HG03469 (cell line): ENCODE measurements around the gene ELP6.
"Not testable (repeated sequence)": the region's sequence is repeated elsewhere in the genome, so short reads cannot be mapped to it uniquely, and the experiment has no call there.

Experiments
- ATAC-seq: cut with Tn5 transposase; IDR thresholded peaks from one replicate; pipeline ENCODE4 v1.9.1; 2021; ENCODE audit warnings: mild to moderate bottlenecking, moderate library complexity, moderate number of reproducible peaks; ENCODE audit not compliant: unreplicated experiment

The ELP6 gene

GRCh38 chr3:47515100-47515499, 1.6 kb upstream of the ELP6 start:
- ATAC-seq = no peak

- ATAC-seq = no peak
Measured at GRCh38 chr3:47512416-47513124, 942 bp downstream of the ELP6 start.

- ATAC-seq = not testable (repeated sequence)
Measured at GRCh38 chr3:47505267-47505666, 8.2 kb downstream of the ELP6 start.

DNA sequence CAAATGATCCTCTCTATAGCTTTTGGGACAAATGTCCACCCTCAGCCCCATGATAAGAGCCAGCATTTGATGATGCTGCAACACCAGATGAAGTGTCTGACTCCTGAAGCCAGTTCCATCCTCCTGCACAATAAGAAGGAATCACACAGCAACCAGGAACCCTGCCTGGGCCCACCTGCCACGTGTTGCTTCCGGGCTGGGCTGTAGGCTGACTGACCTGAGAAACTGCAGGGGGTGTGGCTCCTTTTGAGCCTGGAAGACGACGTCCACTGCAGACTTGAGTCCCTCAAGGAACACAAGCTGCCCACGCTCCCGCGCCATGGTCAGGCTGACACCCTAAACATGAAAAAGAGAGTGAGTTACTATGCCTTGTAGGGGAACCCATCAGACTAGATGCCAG, 9.4 kb downstream of the ELP6 start:
- ATAC-seq = no peak

DNA sequence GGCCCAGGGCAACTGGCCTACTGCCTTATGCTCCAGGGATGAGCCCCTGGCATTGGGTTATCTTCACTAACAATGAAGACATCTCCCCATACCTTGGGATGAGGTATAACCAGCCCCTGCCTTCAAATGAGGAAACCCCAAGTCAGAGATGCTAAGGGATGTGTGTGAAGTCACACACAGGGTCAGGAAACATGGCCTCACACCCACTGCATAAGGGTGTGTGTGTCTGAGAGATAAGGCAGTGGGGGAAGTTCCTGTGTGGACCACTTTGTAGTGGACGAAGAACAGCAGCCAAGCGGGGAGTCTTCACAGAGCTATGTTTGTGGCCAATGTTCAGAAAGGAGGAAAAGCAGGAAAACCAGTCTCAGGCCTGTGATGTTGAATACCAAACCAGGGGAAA, 10.5 kb downstream of the ELP6 start:
- no peak for ATAC-seq

DNA sequence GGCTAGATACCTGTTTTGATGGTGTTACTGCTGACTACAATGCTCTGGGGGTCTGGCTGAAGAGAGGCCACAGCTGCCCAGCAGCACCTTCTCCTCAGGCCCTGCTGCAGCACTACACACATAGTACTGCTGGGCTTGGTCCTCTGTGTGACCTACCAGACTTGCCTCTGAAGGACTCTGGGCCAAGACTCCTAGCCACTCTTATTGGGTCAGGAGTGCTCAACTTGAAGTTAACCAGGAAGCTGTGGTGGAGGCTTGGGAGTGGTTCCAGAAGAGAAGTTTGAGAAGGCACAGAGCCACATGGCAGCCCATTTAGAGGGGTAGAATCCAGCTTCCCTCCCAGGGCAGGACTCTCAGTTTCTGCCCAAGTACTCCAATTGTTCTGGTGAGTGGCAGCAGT, 16.6 kb downstream of the ELP6 start:
- ATAC-seq = no peak

DNA sequence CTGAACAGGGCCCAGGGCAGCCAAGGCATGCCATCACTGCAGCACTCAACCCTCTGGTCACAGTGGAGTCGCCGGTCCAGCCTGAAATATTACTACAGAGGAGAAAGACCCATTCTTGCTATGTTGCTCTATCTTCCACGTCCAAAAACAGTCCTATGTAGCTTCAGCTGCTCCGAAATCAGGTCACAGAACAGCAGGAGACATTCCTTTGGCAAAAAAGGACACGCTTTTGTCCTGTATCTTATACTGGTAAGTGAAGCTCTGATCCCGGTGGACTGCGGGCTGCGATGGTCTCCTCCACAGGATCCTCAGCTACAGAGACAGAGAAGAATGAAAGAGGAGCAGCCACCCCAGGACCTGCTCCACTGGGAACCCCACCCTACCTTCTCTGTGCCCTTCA, 17.6 kb downstream of the ELP6 start:
- ATAC-seq = no peak

GRCh38 chr3:47495111-47495510, 18.4 kb downstream of the ELP6 start:
- no peak for ATAC-seq

GRCh38 chr3:47491777-47492176, 21.7 kb downstream of the ELP6 start:
- no peak for ATAC-seq

DNA sequence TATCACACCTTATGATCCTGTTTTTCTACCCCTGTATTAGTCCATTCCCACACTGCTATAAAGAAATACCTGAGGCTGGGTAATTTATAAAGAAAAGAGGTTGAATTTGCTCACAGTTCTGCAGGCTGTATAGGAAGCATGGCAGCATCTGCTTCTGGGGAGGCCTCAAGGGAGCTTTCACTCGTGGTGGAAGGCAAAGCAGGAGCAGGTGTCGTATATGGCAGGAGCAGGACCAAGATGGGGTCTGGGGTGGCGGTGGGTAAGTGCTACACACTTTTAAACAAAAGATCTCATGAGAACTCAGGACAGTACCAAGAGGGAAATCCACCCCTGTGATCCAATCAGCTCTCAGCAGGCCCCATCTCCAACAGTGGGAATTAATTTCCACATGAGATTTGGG, 22.3 kb downstream of the ELP6 start:
- no peak for ATAC-seq

- no peak for ATAC-seq
Measured at GRCh38 chr3:47487265-47487664, 26.2 kb downstream of the ELP6 start.

DNA sequence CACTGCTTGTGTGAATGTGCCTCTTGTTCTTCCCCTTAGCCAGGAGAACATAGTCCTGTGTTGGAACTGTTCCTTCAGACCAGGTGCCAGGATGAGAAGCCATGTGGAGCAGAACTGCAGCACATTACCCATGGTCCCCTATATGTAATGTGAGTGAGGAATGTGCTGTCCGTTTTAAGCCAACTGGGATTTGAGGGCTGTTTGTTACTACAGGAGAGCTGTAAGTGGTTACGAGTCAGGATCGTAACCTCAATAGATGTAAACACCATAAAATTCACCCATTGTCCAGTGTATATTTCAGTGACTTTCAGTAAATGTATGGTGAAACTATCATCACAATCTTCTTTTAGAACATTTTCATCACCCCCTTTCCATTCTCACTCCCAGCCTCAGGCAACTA, 27.7 kb downstream of the ELP6 start:
- no peak for ATAC-seq

- no peak for ATAC-seq
Measured at GRCh38 chr3:47482366-47482765, 31.1 kb downstream of the ELP6 start.

GRCh38 chr3:47481763-47482162, 31.7 kb downstream of the ELP6 start:
- ATAC-seq = not testable (repeated sequence)

- ATAC-seq = not testable (repeated sequence)
Measured at GRCh38 chr3:47480267-47480666, 33.2 kb downstream of the ELP6 start.

- no peak for ATAC-seq
Measured at GRCh38 chr3:47479826-47480160, 33.7 kb downstream of the ELP6 start.

DNA sequence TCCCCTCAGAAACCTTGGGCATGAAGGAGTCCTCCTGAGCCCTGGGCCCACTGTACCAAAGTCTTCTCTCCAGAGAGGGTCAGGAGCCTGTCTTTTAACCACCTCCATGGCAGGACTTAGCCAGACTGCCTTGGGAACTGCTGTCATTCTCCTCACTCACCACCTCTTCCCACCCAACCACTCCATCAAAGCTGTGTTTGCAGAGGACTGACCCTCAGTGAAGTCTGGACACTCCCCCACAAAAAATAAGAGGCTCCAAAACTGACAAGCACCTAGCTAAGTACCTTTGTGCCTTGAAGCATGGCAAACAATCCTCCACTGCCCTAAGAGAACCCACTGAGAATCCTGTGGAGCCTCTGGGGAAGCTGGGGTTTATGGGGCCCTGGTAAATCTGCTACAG, 35.5 kb downstream of the ELP6 start:
- ATAC-seq = no peak

DNA sequence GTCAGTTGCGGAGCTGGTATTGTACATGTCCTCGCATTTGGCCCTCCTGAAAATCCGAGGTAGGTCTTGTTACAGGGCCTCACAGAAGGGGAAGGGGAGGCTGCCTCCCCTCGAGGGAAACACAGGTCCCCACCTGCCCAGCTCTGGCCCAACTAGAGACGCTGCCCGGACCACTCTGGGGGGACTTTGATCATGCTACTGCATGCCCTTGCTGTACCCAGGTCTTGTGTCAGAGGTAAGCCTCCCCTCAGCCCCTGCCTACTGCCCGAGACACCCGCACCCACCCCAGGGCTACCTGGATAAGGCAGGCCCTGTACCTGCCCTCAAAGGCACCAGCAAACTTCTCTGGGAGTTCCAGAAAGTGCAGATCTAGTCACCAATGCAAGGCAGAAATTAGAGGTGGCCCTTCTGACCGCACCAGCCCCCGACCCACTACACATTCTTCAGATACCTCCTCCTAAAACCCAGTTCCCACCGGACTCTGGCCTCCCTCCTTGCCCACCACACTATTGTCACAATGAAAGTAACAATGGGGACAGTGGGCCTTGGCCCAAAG, 36.8 kb downstream of the ELP6 start:
- no peak for ATAC-seq

- no peak for ATAC-seq
Measured at GRCh38 chr3:47476330-47476626, 37.2 kb downstream of the ELP6 start.

DNA sequence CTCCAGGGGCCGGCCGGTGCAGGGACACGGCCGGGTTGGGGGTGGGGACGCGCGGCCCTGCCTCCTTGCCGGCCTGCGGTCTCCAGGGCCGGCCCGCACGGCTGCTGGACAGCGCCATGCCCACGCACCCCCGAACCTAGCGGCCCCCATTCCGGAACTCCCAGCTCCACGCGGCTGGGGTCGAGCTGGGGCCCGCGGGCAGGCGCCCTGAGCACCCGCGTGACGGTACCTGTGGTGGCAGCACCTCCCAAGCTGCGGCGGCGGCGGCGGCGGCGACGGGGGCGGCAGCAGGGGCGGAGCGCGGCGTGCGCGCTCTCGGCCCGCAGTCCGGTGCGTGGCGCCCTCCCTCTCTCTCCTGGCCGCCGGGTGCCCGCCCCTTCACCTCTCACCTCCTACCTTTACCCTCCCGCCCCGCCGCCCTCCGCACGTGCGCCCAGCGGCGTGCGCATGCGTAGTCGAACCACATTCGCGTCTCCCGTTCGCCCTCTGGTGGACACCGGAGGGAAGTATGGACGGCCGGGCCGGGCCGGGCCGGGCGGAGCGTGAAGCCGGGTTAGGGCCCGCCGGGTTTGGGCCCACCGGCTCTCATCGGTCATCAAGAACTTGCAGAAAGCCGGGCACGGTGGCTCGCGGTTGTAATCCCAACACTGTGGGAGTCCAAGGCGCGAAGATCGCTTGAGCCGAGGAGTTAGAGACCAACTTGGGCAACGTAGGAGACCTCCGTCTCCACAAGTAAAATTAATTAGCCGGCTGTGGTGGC, 37.8 kb downstream of the ELP6 start, which contains the start of gene SCAP:
Gene SCAP (minus strand): TSS at position 372 of the 760 bp plus-strand sequence. CDS start 32,948 bp downstream, outside the sequence.
- peak; percentile 76 for ATAC-seq

- ATAC-seq = peak; percentile 21
Measured at GRCh38 chr3:47475029-47475569, 38.4 kb downstream of the ELP6 start.

DNA sequence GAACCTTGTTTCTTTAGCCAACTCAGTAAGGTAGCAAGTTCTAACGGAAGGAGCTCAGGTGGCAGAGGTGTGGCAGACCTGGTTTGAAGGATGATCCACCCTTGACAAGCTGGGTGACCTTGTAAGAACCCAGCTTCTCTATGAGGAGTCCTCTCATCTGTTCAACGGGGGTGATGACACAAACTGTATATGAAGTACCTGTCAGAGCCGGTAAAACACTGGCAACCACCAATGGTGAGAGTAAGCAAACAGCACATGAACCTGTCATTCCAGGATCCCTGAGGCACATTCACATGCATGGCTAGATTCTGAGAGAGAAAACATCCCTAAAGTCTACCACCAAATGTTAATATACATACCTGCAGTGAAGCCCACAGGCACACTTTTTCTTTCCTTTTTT, 40.1 kb downstream of the ELP6 start:
- ATAC-seq = no peak
